ENCODE measurements around the gene CD5L. TPM values are rescaled to one million over a fixed set of nuclear protein-coding genes. Genes with fewer than 3 reads are reported as not detected.

The CD5L gene
- total RNA-seq, 4 donors from 2014 or later, result not detected

GRCh38 chr1:157862114-157863070 is 20.8 kb upstream of the CD5L start:
- Histone ChIP-seq H3K27ac (no peak overlapping the region), H3K36me3 (no peaks in the 10 kb centered on the region), H3K4me1 (no peaks in the 10 kb centered on the region), H3K9me3 (no peaks in the 10 kb centered on the region), H3K27me3 (no peaks in the 10 kb centered on the region), H3K4me3 (no peak overlapping the region)
- no peak for TF ChIP-seq POLR2A (IDR thresholded peaks at IDR 0.05)
- TF ChIP-seq, protein P1, sequence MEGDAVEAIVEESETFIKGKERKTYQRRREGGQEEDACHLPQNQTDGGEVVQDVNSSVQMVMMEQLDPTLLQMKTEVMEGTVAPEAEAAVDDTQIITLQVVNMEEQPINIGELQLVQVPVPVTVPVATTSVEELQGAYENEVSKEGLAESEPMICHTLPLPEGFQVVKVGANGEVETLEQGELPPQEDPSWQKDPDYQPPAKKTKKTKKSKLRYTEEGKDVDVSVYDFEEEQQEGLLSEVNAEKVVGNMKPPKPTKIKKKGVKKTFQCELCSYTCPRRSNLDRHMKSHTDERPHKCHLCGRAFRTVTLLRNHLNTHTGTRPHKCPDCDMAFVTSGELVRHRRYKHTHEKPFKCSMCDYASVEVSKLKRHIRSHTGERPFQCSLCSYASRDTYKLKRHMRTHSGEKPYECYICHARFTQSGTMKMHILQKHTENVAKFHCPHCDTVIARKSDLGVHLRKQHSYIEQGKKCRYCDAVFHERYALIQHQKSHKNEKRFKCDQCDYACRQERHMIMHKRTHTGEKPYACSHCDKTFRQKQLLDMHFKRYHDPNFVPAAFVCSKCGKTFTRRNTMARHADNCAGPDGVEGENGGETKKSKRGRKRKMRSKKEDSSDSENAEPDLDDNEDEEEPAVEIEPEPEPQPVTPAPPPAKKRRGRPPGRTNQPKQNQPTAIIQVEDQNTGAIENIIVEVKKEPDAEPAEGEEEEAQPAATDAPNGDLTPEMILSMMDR (IDR thresholded peaks at IDR 0.05), result peak in 1 of 6 experiments; percentile 10
- no peak for DNase-seq

DNA sequence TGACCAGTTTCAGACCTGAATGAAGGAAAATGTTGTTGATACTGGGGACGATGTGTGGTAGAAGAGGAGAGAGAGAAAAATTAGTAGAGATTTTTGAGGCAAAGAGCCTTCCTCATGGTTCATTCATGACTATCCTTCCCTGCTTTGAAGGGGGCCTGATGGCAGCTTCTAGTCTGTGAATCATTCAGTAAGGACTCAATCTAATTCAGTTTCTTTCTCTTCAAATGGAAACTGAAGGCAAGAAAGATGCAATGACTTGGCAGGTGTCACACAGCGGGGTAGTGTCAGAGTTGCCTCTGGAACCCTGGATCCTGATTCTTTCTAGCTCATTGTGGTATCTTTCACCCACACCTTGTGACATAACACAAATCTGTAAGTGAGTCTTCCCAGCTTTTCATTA is 14.9 kb upstream of the CD5L start:
- Histone ChIP-seq H3K27ac (no peak overlapping the region), H3K4me1 (no peaks in the 10 kb centered on the region), H3K4me3 (no peak overlapping the region), H3K36me3 (no peaks in the 10 kb centered on the region), H3K9me3 (no peaks in the 10 kb centered on the region), H3K27me3 (no peaks in the 10 kb centered on the region)
- no peak for TF ChIP-seq POLR2A (IDR thresholded peaks at IDR 0.05)
- TF ChIP-seq, protein P1 (IDR thresholded peaks at IDR 0.05), result no peak
- DNase-seq, result no peak

DNA sequence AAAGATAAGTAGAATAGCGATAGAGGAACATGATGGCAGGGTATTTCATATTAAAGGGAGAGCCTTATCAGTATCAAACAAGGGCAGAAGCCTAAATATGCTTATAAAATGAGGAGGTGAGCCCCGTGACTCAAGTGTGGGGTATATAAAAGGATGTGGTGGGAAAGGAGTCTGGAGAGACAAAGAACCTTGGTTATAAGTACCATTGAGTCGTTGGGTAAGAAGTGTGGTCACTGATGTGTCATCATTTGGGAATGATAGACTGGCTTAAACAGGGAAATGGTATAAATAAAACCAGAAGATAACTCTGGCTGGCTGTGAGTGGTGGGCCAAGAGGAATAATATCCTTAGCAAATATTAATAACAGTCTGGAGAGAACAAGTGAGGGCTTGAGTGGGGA is 10.9 kb upstream of the CD5L start:
- H3K27ac ChIP-seq, result no peak overlapping the region
- no peaks in the 10 kb centered on the region for H3K9me3 ChIP-seq
- no peak for TF ChIP-seq POLR2A (IDR thresholded peaks at IDR 0.05)
- TF ChIP-seq, protein P1 (IDR thresholded peaks at IDR 0.05), result no peak
- H3K36me3 ChIP-seq, result no peaks in the 10 kb centered on the region
- no peaks in the 10 kb centered on the region for H3K27me3 ChIP-seq
- peaks cover 0 to 3% (median 0%) of the 10 kb centered on the region in 4 donors for H3K4me1 ChIP-seq
- H3K4me3 ChIP-seq, result no peak overlapping the region
- DNase-seq, result no peak

DNA sequence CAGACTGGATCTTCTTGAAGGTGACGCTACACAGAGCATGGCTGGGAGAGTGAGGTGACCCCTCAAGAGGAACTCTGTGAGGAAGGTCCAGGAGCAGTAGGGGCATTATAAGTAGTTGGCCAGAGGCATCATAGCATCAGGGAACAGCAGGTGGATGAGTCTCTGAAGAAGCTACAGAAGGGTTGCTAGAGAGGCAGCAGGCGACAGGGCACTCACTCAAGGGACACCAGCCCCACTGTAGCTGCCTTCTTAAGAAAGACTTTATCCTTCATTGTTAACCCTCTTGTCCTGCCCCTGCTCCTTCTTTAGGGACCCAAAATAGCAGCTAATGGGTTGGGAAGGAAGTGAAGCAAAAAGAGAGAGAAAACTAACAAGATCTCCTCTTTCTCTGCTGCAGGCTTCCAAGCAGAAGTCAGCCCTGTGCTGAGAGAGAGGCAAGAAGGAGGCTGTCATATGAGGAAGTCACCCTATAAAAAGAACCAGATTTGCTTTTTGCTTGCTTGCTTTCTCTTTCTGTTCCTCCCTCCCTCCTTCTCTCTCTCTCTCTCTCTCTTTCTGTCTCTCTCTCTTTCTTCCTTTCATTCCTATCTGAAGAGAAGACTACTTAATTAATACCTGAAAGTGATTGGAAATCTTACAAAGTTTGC is 7.7 kb upstream of the CD5L start:
- H3K9me3 ChIP-seq, result no peaks in the 10 kb centered on the region
- H3K27ac ChIP-seq, result peak overlapping the region in 2 of 4 donors; percentile 56 to 75
- no peaks in the 10 kb centered on the region for H3K36me3 ChIP-seq
- peak in 1 of 3 donors; percentile 38 for DNase-seq
- no peak overlapping the region for H3K4me3 ChIP-seq
- peaks cover 0 to 3% (median 0%) of the 10 kb centered on the region in 4 donors for H3K4me1 ChIP-seq
- no peaks in the 10 kb centered on the region for H3K27me3 ChIP-seq
- TF ChIP-seq, protein P1 (IDR thresholded peaks at IDR 0.05), result no peak
- TF ChIP-seq POLR2A (IDR thresholded peaks at IDR 0.05), result no peak

DNA sequence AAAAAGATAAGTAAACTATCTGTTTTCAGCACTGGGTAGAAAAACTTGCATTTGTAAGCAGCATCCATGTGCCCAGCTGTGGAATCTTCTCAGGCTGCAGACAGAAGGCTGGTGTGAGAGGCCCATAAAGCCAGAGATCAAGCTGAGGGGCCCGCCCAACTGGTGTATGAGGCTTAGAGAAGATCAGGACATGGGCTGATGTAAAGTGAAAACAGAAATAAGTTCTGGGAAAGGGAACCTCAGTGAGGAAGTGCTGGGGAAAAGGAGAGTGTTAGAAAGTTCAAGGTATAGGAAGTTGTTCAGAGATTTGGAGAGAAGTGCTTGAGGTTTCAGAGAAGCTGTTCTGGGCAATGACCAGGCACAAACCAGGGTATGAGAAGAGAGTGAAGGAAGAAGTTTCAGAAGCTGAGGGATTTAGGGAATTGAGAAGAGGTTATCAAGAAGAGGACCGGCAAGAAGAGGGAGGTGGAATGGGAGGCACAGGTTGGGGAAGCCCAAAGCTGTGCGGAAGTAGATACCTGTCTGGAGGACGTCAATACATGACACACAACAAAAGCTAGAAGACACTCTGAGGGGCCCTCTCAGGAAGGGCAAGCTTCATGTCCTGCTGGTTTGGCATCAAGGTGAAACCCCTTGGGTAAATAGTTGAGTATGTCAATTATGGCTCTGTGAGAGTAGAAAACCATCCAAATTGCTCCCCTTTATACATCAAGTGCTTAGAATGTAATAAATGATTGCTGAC is 2.7 kb upstream of the CD5L start:
- Histone ChIP-seq H3K4me1 (peaks cover 0 to 3% (median 0%) of the 10 kb centered on the region in 4 donors), H3K27ac (no peak overlapping the region), H3K36me3 (no peaks in the 10 kb centered on the region), H3K9me3 (no peaks in the 10 kb centered on the region), H3K4me3 (no peak overlapping the region), H3K27me3 (no peaks in the 10 kb centered on the region)
- no peak for DNase-seq
- TF ChIP-seq POLR2A (IDR thresholded peaks at IDR 0.05), result no peak
- TF ChIP-seq, protein P1 (IDR thresholded peaks at IDR 0.05), result no peak
